ENCODE results near the gene OXCT1. TPM values are rescaled to one million over a fixed set of nuclear protein-coding genes. Genes with fewer than 3 reads are reported as not detected.

OXCT1 gene
- total and polyA plus RNA-seq, 9 of the 15 experiments (the other 6 are each of a cell fraction or from before 2014, with no cell fraction given): 24.7 to 61.2 (median 41.9) TPM

DNA sequence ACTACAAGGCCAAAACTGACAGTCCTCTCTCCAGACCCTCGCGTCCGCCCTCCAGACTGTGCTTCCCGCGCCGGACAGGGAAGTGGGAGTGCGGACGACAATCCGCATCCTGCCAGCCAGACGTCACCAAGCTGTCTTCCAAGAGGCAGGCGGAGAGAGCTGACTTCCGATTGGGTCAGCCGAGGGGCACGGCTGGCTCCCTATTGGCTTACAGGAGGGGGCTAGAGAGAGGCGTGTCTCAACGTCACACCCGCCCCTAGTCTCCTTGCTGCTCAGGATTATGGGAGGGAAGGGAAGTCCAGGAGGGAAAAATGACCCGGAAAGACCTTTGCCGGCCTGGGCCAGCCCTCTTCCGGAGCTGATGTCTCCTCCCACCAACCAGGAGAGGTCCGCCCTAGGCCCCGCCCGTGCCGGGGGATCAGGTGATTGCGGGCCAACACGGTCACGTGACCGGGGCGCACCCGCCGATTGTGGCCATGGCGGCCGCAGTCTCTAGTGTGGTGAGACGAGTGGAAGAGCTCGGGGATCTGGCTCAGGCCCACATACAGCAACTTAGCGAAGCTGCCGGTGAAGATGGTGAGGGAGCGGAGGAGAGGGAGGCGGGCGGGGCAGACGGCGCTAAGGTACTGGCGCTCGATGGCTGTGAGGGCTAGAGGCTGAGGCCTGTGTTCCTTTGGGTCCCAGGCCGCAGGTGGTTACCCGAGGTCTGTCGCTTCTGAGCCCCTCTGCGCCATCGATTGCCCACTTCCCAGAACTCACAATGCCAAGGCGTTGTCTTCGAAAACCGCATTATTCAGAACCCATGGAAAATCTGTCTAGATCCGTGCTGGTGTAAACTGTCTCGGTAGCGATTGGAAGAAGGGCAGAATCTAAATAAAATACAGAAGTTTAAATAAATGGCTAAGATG, 33.9 kb upstream of the OXCT1 start, which contains the start of gene RIMOC1 (continued):
- TF ChIP-seq, protein P1, sequence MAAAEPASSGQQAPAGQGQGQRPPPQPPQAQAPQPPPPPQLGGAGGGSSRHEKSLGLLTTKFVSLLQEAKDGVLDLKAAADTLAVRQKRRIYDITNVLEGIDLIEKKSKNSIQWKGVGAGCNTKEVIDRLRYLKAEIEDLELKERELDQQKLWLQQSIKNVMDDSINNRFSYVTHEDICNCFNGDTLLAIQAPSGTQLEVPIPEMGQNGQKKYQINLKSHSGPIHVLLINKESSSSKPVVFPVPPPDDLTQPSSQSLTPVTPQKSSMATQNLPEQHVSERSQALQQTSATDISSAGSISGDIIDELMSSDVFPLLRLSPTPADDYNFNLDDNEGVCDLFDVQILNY (CRISPR knock-in tag; IDR thresholded peaks at IDR 0.05): peak; percentile 23; the same call in 1 of the 2 replicates
- no peak for TF ChIP-seq ZNF23 (CRISPR knock-in tag; IDR thresholded peaks at IDR 0.05)
- TF ChIP-seq, protein P2, sequence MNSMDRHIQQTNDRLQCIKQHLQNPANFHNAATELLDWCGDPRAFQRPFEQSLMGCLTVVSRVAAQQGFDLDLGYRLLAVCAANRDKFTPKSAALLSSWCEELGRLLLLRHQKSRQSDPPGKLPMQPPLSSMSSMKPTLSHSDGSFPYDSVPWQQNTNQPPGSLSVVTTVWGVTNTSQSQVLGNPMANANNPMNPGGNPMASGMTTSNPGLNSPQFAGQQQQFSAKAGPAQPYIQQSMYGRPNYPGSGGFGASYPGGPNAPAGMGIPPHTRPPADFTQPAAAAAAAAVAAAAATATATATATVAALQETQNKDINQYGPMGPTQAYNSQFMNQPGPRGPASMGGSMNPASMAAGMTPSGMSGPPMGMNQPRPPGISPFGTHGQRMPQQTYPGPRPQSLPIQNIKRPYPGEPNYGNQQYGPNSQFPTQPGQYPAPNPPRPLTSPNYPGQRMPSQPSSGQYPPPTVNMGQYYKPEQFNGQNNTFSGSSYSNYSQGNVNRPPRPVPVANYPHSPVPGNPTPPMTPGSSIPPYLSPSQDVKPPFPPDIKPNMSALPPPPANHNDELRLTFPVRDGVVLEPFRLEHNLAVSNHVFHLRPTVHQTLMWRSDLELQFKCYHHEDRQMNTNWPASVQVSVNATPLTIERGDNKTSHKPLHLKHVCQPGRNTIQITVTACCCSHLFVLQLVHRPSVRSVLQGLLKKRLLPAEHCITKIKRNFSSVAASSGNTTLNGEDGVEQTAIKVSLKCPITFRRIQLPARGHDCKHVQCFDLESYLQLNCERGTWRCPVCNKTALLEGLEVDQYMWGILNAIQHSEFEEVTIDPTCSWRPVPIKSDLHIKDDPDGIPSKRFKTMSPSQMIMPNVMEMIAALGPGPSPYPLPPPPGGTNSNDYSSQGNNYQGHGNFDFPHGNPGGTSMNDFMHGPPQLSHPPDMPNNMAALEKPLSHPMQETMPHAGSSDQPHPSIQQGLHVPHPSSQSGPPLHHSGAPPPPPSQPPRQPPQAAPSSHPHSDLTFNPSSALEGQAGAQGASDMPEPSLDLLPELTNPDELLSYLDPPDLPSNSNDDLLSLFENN (IDR thresholded peaks at IDR 0.05; ENCODE audit: low read depth in 2 of 2, low read length in 2 of 2): no peak
- peak; percentile 92 for TF ChIP-seq BRD4 (IDR thresholded peaks at IDR 0.05)
- TF ChIP-seq SMAD1 (IDR thresholded peaks at IDR 0.05; ENCODE audit: low read depth, low read length, partially characterized antibody): peak; percentile 28
- no peak for TF ChIP-seq ZNF445 (CRISPR knock-in tag; IDR thresholded peaks at IDR 0.05; ENCODE audit: low read depth)
- no peak for TF ChIP-seq SNIP1 (IDR thresholded peaks at IDR 0.05; ENCODE audit: low read depth)
- TF ChIP-seq, protein P3, sequence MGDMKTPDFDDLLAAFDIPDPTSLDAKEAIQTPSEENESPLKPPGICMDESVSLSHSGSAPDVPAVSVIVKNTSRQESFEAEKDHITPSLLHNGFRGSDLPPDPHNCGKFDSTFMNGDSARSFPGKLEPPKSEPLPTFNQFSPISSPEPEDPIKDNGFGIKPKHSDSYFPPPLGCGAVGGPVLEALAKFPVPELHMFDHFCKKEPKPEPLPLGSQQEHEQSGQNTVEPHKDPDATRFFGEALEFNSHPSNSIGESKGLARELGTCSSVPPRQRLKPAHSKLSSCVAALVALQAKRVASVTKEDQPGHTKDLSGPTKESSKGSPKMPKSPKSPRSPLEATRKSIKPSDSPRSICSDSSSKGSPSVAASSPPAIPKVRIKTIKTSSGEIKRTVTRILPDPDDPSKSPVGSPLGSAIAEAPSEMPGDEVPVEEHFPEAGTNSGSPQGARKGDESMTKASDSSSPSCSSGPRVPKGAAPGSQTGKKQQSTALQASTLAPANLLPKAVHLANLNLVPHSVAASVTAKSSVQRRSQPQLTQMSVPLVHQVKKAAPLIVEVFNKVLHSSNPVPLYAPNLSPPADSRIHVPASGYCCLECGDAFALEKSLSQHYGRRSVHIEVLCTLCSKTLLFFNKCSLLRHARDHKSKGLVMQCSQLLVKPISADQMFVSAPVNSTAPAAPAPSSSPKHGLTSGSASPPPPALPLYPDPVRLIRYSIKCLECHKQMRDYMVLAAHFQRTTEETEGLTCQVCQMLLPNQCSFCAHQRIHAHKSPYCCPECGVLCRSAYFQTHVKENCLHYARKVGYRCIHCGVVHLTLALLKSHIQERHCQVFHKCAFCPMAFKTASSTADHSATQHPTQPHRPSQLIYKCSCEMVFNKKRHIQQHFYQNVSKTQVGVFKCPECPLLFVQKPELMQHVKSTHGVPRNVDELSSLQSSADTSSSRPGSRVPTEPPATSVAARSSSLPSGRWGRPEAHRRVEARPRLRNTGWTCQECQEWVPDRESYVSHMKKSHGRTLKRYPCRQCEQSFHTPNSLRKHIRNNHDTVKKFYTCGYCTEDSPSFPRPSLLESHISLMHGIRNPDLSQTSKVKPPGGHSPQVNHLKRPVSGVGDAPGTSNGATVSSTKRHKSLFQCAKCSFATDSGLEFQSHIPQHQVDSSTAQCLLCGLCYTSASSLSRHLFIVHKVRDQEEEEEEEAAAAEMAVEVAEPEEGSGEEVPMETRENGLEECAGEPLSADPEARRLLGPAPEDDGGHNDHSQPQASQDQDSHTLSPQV (IDR thresholded peaks at IDR 0.05): no peak
- TF ChIP-seq CSDE1 (IDR thresholded peaks at IDR 0.05): peak in 1 of 2 experiments; percentile 78; a peak in 2 of 4 replicates
- TF ChIP-seq, protein P4, sequence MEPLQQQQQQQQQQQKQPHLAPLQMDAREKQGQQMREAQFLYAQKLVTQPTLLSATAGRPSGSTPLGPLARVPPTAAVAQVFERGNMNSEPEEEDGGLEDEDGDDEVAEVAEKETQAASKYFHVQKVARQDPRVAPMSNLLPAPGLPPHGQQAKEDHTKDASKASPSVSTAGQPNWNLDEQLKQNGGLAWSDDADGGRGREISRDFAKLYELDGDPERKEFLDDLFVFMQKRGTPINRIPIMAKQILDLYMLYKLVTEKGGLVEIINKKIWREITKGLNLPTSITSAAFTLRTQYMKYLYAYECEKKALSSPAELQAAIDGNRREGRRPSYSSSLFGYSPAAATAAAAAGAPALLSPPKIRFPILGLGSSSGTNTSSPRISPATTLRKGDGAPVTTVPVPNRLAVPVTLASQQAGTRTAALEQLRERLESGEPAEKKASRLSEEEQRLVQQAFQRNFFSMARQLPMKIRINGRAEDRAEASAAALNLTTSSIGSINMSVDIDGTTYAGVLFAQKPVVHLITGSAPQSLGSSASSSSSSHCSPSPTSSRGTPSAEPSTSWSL (CRISPR knock-in tag; IDR thresholded peaks at IDR 0.05; ENCODE audit: borderline replicate concordance): peak; percentile 80; the same call in 1 of the 2 replicates
- 0 out of 2 replicates have a peak, but pooled peaks have one; percentile 66 for TF ChIP-seq SREBF2 (CRISPR knock-in tag; IDR thresholded peaks at IDR 0.05)
- TF ChIP-seq, protein P5, sequence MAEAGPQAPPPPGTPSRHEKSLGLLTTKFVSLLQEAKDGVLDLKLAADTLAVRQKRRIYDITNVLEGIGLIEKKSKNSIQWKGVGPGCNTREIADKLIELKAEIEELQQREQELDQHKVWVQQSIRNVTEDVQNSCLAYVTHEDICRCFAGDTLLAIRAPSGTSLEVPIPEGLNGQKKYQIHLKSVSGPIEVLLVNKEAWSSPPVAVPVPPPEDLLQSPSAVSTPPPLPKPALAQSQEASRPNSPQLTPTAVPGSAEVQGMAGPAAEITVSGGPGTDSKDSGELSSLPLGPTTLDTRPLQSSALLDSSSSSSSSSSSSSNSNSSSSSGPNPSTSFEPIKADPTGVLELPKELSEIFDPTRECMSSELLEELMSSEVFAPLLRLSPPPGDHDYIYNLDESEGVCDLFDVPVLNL (CRISPR knock-in tag; IDR thresholded peaks at IDR 0.05; ENCODE audit: low read depth): peak; percentile 53; the same call in 1 of the 2 replicates
- no peak for TF ChIP-seq PHB2 (IDR thresholded peaks at IDR 0.05; ENCODE audit: low read depth)

Measured in K562 (cell line).